ENCODE data around the gene HSH2D.

The HSH2D gene

DNA sequence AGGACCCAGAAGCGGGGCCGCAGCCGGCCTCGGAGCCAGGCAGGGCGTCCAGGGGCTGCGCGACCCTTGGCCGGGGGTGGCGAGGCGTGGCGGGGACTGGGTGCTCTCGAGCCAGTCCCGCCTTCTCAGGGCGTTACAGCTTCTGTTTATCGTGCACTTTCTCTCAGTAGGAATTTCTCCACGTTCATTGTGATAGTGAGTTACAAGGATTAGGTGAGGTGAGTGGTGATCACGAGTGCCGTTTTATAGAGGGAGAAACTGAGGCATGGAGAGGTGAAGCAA, 54.8 kb downstream of the HSH2D start:
- no peak for DNase-seq

DNA sequence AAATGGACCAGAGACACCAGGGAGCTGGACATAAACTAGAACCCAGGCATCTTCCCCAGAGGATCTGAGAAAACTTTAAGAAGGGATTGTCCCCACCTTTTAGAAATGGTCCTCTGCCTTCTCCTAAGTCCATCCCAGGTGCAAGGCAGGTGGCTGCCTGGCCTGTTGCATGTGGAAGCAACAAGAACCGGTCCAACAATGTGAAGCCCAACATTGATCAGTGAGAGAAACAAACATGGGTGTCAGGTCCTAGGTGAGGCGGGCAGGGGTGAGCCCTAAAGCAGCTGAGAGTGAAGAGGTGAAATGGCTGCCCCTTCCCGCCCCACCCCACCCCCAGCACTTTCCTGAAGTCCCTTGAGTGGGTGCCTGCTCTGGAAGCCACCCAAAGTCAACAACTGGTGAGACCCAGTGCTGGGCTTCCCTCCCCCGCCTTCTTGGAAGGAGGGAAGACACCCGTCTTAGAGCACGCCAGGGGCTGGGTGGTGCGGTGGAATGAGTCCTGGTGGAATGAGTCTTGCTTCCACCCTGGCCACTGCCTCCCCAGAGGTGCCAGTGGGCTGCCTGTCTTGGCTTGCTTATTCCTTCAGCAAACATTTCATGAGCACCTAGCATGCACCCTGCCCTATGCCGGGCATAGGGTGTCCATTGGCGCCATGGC, 55.9 kb downstream of the HSH2D start:
- DNase-seq = no peak

DNA sequence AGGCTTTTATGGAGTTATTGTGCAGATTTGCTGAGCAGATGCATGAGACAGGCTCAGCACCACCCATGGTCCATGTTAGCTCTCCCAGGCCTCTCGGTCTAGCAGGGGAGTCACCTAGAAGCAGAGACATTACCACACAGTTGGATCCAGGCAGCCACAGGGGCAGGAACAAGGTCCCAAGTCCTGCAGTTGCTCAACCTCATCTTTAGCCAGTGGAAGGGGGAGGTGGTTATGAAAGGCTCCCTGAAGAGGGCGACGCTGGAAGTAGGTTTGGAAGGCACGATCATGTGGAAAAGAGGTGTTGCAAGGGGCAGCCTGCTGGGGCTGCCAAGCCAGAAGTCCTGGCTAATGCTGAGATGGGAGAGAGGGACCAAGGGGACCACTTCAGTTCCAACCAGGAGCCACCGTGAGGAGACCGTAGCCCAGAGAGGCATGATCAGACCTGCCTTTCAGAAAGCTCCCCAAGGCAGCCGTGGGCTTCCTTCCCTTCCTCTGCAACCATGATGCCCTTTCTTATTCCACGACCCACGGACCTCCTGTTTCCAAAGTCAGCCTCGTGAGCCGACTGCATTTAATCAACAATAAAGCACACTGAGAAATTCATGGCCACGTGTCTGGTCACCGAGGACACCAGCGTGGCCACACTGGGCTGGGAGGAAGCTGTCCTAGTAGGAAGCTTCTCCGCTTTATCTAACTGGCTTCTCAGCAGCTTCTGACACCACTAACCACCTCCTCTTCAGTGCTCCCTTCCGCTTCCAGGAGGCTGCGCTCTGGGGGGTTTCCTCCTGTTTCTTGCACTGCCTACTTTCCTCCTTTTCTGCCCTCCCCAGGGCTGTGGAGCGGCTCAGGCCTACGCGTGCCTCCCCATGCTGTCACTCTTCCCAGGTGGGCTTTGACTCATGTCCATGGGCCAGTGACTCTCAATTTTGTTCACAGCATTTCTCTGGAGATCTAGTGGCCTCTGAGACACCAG, 56.8 kb downstream of the HSH2D start:
- DNase-seq = no peak

DNA sequence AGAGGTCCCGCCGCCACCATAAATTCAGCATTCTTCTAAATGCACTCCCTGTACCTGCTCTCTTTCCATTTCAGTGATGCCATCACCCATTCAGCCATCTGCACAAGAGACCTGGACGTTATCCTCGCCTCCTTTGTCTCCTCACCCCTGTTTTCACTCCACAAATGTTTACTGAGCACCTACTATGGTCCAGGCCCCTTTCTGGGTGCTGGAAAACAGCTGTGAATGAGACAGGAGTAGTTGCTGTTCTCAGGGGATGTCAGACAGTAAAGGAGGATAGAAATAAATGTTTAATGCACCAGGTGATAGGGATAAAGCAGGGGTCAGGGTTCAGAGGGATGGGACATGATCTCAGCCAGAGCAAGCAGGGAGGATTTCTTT, 57.5 kb downstream of the HSH2D start:
- no peak for DNase-seq

DNA sequence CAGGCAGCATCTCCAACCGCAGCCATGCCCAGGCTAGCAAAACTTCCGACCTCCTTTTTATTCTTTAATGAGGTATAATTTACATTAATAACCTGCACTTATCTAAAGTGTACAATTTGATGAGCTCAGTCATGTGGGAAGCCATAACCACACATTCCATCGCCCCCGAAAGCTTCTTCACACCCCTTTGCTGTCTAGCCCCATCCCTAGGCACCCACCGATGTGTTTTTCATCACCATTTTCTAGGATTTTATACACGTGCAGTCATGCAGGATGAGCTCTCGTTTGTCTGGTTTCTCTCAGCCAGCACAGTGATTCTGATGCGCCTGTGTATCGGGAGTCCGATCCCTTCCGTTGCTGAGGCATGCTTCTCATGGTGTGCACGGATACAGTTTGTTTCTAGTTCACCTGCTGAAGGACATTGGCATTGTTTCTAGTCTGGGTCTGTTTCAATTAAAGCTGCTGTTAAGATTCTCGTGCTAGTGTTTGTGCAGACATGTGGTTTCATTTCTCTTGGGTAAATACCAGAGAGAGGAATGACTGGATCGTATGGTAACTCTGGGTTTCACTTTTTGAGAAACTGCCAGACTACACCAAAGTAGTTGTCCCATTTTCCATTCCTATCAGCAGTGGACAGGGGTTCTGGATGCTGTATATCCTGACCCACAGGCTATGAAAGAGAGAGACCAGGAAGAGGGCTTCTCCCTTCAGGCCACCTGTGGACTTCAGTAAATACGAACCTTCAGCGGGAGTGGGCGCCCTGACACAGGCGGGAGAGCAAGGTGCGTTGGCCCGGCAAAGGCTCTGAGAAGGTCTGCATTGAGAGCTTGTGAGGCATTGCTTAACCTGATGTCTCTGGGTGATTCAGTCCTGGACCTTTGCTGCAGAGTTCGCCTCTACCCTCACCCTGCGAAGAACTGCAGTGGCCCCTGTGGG, 59.1 kb downstream of the HSH2D start:
- no peak for DNase-seq

- DNase-seq = no peak
These were observed 59.9 kb downstream of the HSH2D start for GRCh38 chr19:16203256-16204004.

- no peak for DNase-seq
These were observed 60.5 kb downstream of the HSH2D start for GRCh38 chr19:16204005-16204294.

- DNase-seq = no peak
These were observed 61.9 kb downstream of the HSH2D start for GRCh38 chr19:16205205-16206045.

DNA sequence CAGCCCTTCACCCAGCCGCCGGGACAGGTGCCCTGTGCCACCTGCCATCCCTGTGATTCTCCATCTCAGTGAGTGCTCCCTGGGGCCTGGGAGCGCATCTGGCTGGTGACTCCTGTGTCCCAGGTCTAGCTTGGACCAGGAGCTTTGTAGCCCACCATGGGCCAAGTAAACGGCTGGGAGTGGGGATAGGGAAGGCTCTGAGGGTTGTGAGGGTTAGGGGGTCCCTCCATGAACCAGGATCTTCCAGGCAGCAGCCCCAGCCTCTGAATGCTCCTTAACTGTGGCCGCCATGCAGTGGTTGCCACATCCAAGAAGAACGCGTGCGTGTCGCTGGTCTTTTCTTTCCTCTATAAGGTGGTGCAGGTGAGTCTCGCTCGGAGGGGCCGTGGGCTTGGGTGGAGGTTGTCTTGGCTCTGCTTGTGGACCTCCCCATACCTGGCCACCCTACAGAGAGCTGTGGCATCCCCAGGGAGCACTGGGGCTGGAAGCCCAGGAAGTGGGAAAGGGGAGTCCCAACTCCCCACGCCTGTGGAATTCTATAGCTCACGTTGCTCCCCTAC, 62.6 kb downstream of the HSH2D start:
- DNase-seq = no peak

GRCh38 chr19:16206637-16207036, 63.2 kb downstream of the HSH2D start:
- no peak for DNase-seq

- DNase-seq = no peak
These were observed 63.6 kb downstream of the HSH2D start for GRCh38 chr19:16207063-16207462.

DNA sequence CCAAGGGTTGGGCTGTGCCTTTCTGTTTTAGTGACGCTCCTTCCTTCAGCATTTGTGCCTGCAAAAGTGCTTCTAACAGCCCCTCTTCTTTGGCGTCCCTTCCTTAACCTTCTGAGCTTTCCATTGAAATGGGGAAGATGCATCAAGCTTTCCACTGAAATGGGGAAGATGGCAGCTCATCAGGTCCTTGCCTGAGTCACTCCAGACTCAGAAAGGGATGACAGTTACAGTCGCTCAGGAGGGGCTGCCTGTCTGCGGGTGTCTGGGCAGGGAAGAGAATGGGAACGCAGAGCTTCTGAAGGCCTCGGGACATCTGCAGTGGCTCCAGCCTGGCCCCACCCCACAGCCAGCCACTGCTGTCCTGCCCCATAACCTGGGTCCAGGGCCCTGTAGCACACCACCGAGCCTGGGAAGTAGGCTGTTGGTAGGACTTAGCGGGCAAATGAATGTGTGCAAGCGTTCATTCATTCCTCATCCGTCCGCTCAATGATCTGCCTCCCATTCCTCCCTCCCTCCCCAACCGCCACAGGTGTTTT, 64.1 kb downstream of the HSH2D start:
- no peak for DNase-seq

Measured in CD4-positive, alpha-beta T cell treated with Interleukin-4 for 1 hour (primary cell).